HepG2 (cell line): ENCODE results near the gene MADCAM1. TPM values are rescaled to one million over a fixed set of nuclear protein-coding genes. Genes with fewer than 3 reads are reported as not detected.
A peak's percentile ranks its signal among the peaks of the same experiment; 100 is the strongest.

ENCODE experiments used
- AKAP8 ChIP-seq: sonication (generic); formaldehyde crosslinking; IDR thresholded peaks from 2 replicates; pipeline ENCODE4 v1.5.1; 2020; ENCODE audit warnings: mild to moderate bottlenecking, missing genetic modification reagents
- ATF2 ChIP-seq: sonication (generic); formaldehyde crosslinking; IDR thresholded peaks from 2 replicates; pipeline ENCODE4 v1.4.0; 2020; ENCODE audit warnings: missing genetic modification reagents
- CBFB ChIP-seq: sonication (generic); formaldehyde crosslinking; IDR thresholded peaks from 2 replicates; pipeline ENCODE4 v1.4.0; 2020; ENCODE audit warnings: missing genetic modification reagents
- E2F1 ChIP-seq: sonication (generic); formaldehyde crosslinking; IDR thresholded peaks from 2 replicates; pipeline ENCODE4 v1.5.0; 2020; ENCODE audit warnings: missing genetic modification reagents
- FOXA3 ChIP-seq: IDR thresholded peaks from 2 replicates; pipeline ENCODE4 v1.6.1; 2016; ENCODE audit warnings: missing genetic modification reagents, missing compliant biosample characterization
- FOXK1 ChIP-seq: sonication (generic); formaldehyde crosslinking; IDR thresholded peaks from 2 replicates; pipeline ENCODE4 v1.4.0; 2020; ENCODE audit warnings: low read depth, missing genetic modification reagents, borderline replicate concordance
- HOXD1 ChIP-seq: sonication (generic); formaldehyde crosslinking; IDR thresholded peaks from 2 replicates; pipeline ENCODE4 v1.5.0; 2020; ENCODE audit warnings: missing genetic modification reagents
- MTA1 ChIP-seq: sonication (generic); formaldehyde crosslinking; IDR thresholded peaks from 2 replicates; pipeline ENCODE4 v1.4.0; 2020; ENCODE audit warnings: missing genetic modification reagents, mild to moderate bottlenecking, borderline replicate concordance
- MYC ChIP-seq: sonication (generic); formaldehyde crosslinking; IDR thresholded peaks from 2 replicates; pipeline ENCODE4 v1.9.0; 2021; ENCODE audit warnings: missing genetic modification reagents, borderline replicate concordance
- RARG ChIP-seq: sonication (generic); formaldehyde crosslinking; IDR thresholded peaks from 2 replicates; pipeline ENCODE4 v1.4.0; 2020; ENCODE audit warnings: low read depth, mild to moderate bottlenecking, missing genetic modification reagents
- SPEN ChIP-seq: sonication (generic); formaldehyde crosslinking; IDR thresholded peaks from 2 replicates; pipeline ENCODE4 v1.5.1; 2020; ENCODE audit warnings: low read depth, mild to moderate bottlenecking, missing genetic modification reagents
- SRY ChIP-seq: sonication (generic); formaldehyde crosslinking; IDR thresholded peaks from 2 replicates; pipeline ENCODE4 v1.8.0; 2022; ENCODE audit warnings: mild to moderate bottlenecking, missing genetic modification reagents
- TBX2 ChIP-seq: sonication (generic); formaldehyde crosslinking; IDR thresholded peaks from 2 replicates; pipeline ENCODE4 v1.5.0; 2020; ENCODE audit warnings: missing genetic modification reagents, mild to moderate bottlenecking, borderline replicate concordance
- TOE1 ChIP-seq: sonication (generic); formaldehyde crosslinking; IDR thresholded peaks from 2 replicates; pipeline ENCODE4 v1.4.0; 2020; ENCODE audit warnings: mild to moderate bottlenecking, missing genetic modification reagents
- ZBTB20 ChIP-seq: sonication (generic); formaldehyde crosslinking; IDR thresholded peaks from 2 replicates; pipeline ENCODE4 v1.8.1; 2023; ENCODE audit warnings: missing genetic modification reagents, low read depth, mild to moderate bottlenecking, borderline replicate concordance
- ZFP37 ChIP-seq: sonication (generic); formaldehyde crosslinking; IDR thresholded peaks from 2 replicates; pipeline ENCODE4 v1.4.0; 2020; ENCODE audit warnings: missing genetic modification reagents, borderline replicate concordance
- ZNF12 ChIP-seq: sonication (generic); formaldehyde crosslinking; IDR thresholded peaks from 2 replicates; pipeline ENCODE4 v1.5.0; 2020; ENCODE audit warnings: missing genetic modification reagents
- ZNF329 ChIP-seq: sonication (generic); formaldehyde crosslinking; IDR thresholded peaks from 2 replicates; pipeline ENCODE4 v1.9.0; 2021; ENCODE audit warnings: low read depth, mild to moderate bottlenecking, missing genetic modification reagents
- ZNF335 ChIP-seq: sonication (generic); formaldehyde crosslinking; IDR thresholded peaks from 2 replicates; pipeline ENCODE4 v1.4.0; 2020; ENCODE audit warnings: missing genetic modification reagents
- ZNF33A ChIP-seq: sonication (generic); formaldehyde crosslinking; IDR thresholded peaks from 2 replicates; pipeline ENCODE4 v1.5.1; 2020; ENCODE audit warnings: missing genetic modification reagents, mild to moderate bottlenecking, moderate library complexity, borderline replicate concordance
- ZNF430 ChIP-seq: sonication (generic); formaldehyde crosslinking; IDR thresholded peaks from 2 replicates; pipeline ENCODE4 v1.9.0; 2021; ENCODE audit warnings: mild to moderate bottlenecking, missing genetic modification reagents
- ZNF598 ChIP-seq: sonication (generic); formaldehyde crosslinking; IDR thresholded peaks from 2 replicates; pipeline ENCODE4 v1.5.1; 2020; ENCODE audit warnings: mild to moderate bottlenecking, missing genetic modification reagents, borderline replicate concordance
- ZNF616 ChIP-seq: sonication (generic); formaldehyde crosslinking; IDR thresholded peaks from 2 replicates; pipeline ENCODE4 v1.5.0; 2020; ENCODE audit warnings: low read depth, mild to moderate bottlenecking, missing genetic modification reagents
- ZSCAN12 ChIP-seq: sonication (generic); formaldehyde crosslinking; IDR thresholded peaks from 2 replicates; pipeline ENCODE4 v1.9.0; 2021; ENCODE audit warnings: mild to moderate bottlenecking, missing genetic modification reagents
- polyA plus RNA-seq, 8 experiments: library from polyadenylated mRNA; depleted of rRNA in 3 of 8; stranded (reverse) in 7 of 8; unstranded in 1 of 8; fragments of >200 nt; fragmentation: Illumina TruSeq in 4 of 8; extraction: Trizol in 4 of 8; gene quantifications; 2 replicates each; pipeline versions ENCODE4 v1.2.1 to v1.2.3, GENCODE V29; 2011 to 2016; ENCODE audit warnings: low read depth in 4 of 8, missing spikeins in 1 of 8, mixed read lengths in 1 of 8; ENCODE audit not compliant: insufficient read depth in 1 of 8
- total RNA-seq, 5 experiments: library from RNA; depleted of rRNA; stranded (reverse); fragments of >200 nt; fragmentation: Illumina TruSeq; extraction: Trizol; gene quantifications; 2 replicates each; pipeline ENCODE4 v1.2.3, GENCODE V29; 2016; ENCODE audit warnings: low read depth in 1 of 5
- TF ChIP-seq, protein P1 (sequence below): sonication (generic); formaldehyde crosslinking; IDR thresholded peaks from 2 replicates; pipeline ENCODE4 v1.5.0; 2020; ENCODE audit warnings: missing genetic modification reagents

Gene MADCAM1
- total and polyA plus RNA-seq, 2 of the 13 experiments (the other 11 are each of a cell fraction or from before 2014, with no cell fraction given), result 0.29 to 0.33 TPM

DNA sequence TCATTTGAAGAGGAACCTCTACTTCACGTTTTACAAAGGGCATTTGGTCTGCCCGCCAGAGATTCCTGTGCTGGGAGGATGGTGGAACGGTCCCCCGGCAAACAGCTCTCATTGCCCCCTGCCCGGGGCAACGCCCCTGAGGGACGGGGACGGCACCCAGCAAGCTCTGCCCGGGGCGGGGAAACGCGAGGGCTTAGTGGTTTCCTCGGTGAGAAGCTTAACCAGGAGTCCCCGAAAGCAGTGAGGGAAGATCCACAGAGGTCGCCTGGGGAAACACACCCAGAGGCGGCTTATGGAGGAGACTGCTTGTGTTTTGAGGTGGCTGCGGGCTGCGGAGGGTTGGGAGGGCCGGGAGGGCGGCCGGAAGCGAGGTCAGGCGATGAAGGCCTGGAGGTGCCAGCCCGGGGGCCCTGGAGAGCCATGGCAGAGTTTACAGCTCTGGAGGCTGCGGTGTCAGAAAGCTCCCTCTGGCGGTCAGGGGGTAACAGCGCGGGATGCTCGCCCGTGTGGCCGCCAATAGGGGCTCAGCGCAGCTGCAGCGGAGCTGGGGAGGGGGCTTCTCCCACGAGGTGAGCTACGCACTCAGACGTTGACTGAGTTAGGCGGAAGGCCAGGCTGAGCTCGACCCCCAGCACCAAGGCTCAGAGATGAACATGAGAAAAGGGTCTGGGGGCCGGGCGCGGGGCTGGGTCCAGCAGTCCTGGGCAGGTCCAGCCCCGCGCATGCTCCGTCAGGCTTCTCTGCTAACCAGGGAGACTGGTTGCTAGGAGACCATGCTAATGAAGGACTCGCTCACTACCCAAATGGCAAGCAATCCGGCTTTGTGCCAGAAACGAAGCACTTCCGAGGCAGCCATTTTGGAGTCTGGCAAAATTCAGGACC lies 10.4 kb downstream of the MADCAM1 start (continued):
- TF ChIP-seq, protein P1, sequence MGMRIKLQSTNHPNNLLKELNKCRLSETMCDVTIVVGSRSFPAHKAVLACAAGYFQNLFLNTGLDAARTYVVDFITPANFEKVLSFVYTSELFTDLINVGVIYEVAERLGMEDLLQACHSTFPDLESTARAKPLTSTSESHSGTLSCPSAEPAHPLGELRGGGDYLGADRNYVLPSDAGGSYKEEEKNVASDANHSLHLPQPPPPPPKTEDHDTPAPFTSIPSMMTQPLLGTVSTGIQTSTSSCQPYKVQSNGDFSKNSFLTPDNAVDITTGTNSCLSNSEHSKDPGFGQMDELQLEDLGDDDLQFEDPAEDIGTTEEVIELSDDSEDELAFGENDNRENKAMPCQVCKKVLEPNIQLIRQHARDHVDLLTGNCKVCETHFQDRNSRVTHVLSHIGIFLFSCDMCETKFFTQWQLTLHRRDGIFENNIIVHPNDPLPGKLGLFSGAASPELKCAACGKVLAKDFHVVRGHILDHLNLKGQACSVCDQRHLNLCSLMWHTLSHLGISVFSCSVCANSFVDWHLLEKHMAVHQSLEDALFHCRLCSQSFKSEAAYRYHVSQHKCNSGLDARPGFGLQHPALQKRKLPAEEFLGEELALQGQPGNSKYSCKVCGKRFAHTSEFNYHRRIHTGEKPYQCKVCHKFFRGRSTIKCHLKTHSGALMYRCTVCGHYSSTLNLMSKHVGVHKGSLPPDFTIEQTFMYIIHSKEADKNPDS, result no peak
- TF ChIP-seq MYC (CRISPR knock-in tag) (peak; percentile 67; the same call in 1 of the 2 replicates), ZNF335 (peak; percentile 38; the same call in 1 of the 2 replicates), CBFB (CRISPR knock-in tag) (peak; percentile 89), SPEN (CRISPR knock-in tag) (peak; percentile 60), SRY (CRISPR knock-in tag) (0 out of 2 replicates have a peak, but pooled peaks have one; percentile 22), ZNF616 (peak; percentile 71; the same call in 1 of the 2 replicates), ATF2 (CRISPR knock-in tag) (0 out of 2 replicates have a peak, but pooled peaks have one; percentile 26), ZNF33A (CRISPR knock-in tag) (peak; percentile 49; the same call in 1 of the 2 replicates), ZNF430 (peak; percentile 73; the same call in 1 of the 2 replicates), TBX2 (CRISPR knock-in tag) (peak; percentile 80), ZNF12 (CRISPR knock-in tag) (peak; percentile 77), ZBTB20 (CRISPR knock-in tag) (peak; percentile 33; the same call in 1 of the 2 replicates), ZNF598 (0 out of 2 replicates have a peak, but pooled peaks have one; percentile 16), HOXD1 (no peak), AKAP8 (CRISPR knock-in tag) (0 out of 2 replicates have a peak, but pooled peaks have one; percentile 12), ZNF329 (CRISPR knock-in tag) (0 out of 2 replicates have a peak, but pooled peaks have one; percentile 56), ZSCAN12 (CRISPR knock-in tag) (no peak), MTA1 (peak; percentile 79), TOE1 (CRISPR knock-in tag) (no peak), E2F1 (CRISPR knock-in tag) (peak; percentile 21; the same call in 1 of the 2 replicates), FOXA3 (CRISPR knock-in tag) (0 out of 2 replicates have a peak, but pooled peaks have one; percentile 19), ZFP37 (CRISPR knock-in tag) (peak; percentile 64; the same call in 1 of the 2 replicates), FOXK1 (CRISPR knock-in tag) (peak; percentile 24; the same call in 1 of the 2 replicates), RARG (CRISPR knock-in tag) (no peak)
